Measurements from ENCODE around the gene ARPIN.

- no peak for TF ChIP-seq CTCF (IDR thresholded peaks at IDR 0.05)
- TF ChIP-seq POLR2A (IDR thresholded peaks at IDR 0.05): no peak
Measured at GRCh38 chr15:89900849-89901248, 11.9 kb downstream of the ARPIN start.

Data from right lobe of liver (tissue), 4 donors.